GM23338 (cell line): ENCODE data around the gene MAPK8. TPM values are rescaled to one million over a fixed set of nuclear protein-coding genes. Genes with fewer than 3 reads are reported as not detected.

ENCODE experiments used
- ATAC-seq: fragments of 200-7000 bp; cut with Tn5 transposase; 3 replicates; pipeline ENCODE4 v1.9.1; 2020
- DNase-seq: peaks from one replicate; pipeline ENCODE4 v3.0.0-alpha.2; 2015; ENCODE audit warnings: low spot score
- H2AFZ ChIP-seq: fragments of 200-600 bp; sonication (generic); 2 replicates; pipeline ENCODE4 v1.8.0; 2016; ENCODE audit warnings: antibody characterized with exemption, mild to moderate bottlenecking, moderate library complexity
- H3F3A ChIP-seq: fragments of 200-600 bp; sonication (generic); replicated peaks from 2 replicates; pipeline ENCODE4 v1.8.0; 2017; ENCODE audit warnings: antibody characterized with exemption, mixed run types, low read depth
- H3K27ac ChIP-seq: fragments of 200-600 bp; sonication (generic); 2 replicates; pipeline ENCODE4 v1.6.1; 2016; ENCODE audit warnings: low read depth
- H3K27me3 ChIP-seq: fragments of 200-600 bp; sonication (generic); 2 replicates; pipeline ENCODE4 v1.8.0; 2016; ENCODE audit warnings: mild to moderate bottlenecking, mixed run types, moderate library complexity; ENCODE audit not compliant: insufficient read depth
- H3K36me3 ChIP-seq: fragments of 200-600 bp; sonication (generic); 2 replicates; pipeline ENCODE4 v1.8.0; 2016; ENCODE audit warnings: mild to moderate bottlenecking; ENCODE audit not compliant: insufficient read depth
- H3K4me1 ChIP-seq: fragments of 200-600 bp; sonication (generic); 2 replicates; pipeline ENCODE4 v1.8.0; 2016; ENCODE audit warnings: mild to moderate bottlenecking, moderate library complexity; ENCODE audit not compliant: insufficient read depth
- H3K4me2 ChIP-seq: fragments of 200-600 bp; sonication (generic); 2 replicates; pipeline ENCODE4 v1.7.1; 2017; ENCODE audit warnings: mixed run types
- H3K4me3 ChIP-seq: fragments of 200-600 bp; sonication (generic); 2 replicates; pipeline ENCODE4 v1.6.1; 2016; ENCODE audit warnings: mixed run types
- H3K79me2 ChIP-seq: fragments of 200-600 bp; sonication (generic); replicated peaks from 2 replicates; pipeline ENCODE4 v1.8.0; 2017; ENCODE audit warnings: mild to moderate bottlenecking; ENCODE audit not compliant: insufficient read depth
- H3K9me2 ChIP-seq: fragments of 200-600 bp; sonication (generic); 2 replicates; pipeline ENCODE4 v1.8.0; 2017; ENCODE audit not compliant: insufficient read depth
- H4K20me1 ChIP-seq: fragments of 200-600 bp; sonication (generic); replicated peaks from 2 replicates; pipeline ENCODE4 v1.8.0; 2017; ENCODE audit warnings: mild to moderate bottlenecking; ENCODE audit not compliant: insufficient read depth
- H3K27ac Mint-ChIP-seq: 2 replicates; pipeline ENCODE4 v1.8.0; 2020; ENCODE audit warnings: inconsistent platforms, mild to moderate bottlenecking, moderate library complexity, mixed read lengths
- H3K27me3 Mint-ChIP-seq: 3 replicates; pipeline ENCODE4 v1.8.0; 2022; ENCODE audit warnings: low read depth, mild to moderate bottlenecking, moderate library complexity, mixed read lengths, inconsistent platforms; ENCODE audit not compliant: insufficient read depth, poor library complexity
- H3K36me3 Mint-ChIP-seq: 3 replicates; pipeline ENCODE4 v1.8.0; 2021; ENCODE audit warnings: low read depth, mild to moderate bottlenecking, inconsistent platforms, moderate library complexity, mixed read lengths
- H3K4me1 Mint-ChIP-seq: 3 replicates; pipeline ENCODE4 v1.8.0; 2020; ENCODE audit warnings: mild to moderate bottlenecking, inconsistent platforms, mixed read lengths
- H3K4me3 Mint-ChIP-seq: 3 replicates; pipeline ENCODE4 v1.8.0; 2021; ENCODE audit warnings: moderate library complexity, mild to moderate bottlenecking, inconsistent platforms, mixed read lengths
- H3K9me3 Mint-ChIP-seq: 3 replicates; pipeline ENCODE4 v1.8.0; 2020; ENCODE audit warnings: moderate library complexity, mild to moderate bottlenecking, inconsistent platforms, mixed read lengths
- CTCF ChIP-seq, 2 experiments: fragments of 200-600 bp in 1 of 2; sonication (generic) in 1 of 2; conservative IDR thresholded peaks; 2 replicates each; pipeline versions ENCODE4 v1.5.1 to v1.6.1; 2016 to 2017; ENCODE audit warnings: antibody characterized with exemption in 2 of 2, low read depth in 2 of 2, mild to moderate bottlenecking in 2 of 2, moderate library complexity in 1 of 2
- ETS1 ChIP-seq: IDR thresholded peaks from 2 replicates; pipeline ENCODE4 v1.6.1; 2016; ENCODE audit warnings: antibody characterized with exemption
- EZH2 ChIP-seq: fragments of 200-600 bp; sonication (generic); IDR thresholded peaks from one replicate; pipeline ENCODE4 v1.8.0; 2017; ENCODE audit warnings: antibody characterized with exemption, mild to moderate bottlenecking, low read depth; ENCODE audit not compliant: unreplicated experiment
- EZH2phosphoT487 ChIP-seq: fragments of 200-600 bp; sonication (generic); IDR thresholded peaks from one replicate; pipeline ENCODE4 v1.8.1; 2018; ENCODE audit warnings: antibody characterized with exemption; ENCODE audit not compliant: unreplicated experiment
- NANOG ChIP-seq: IDR thresholded peaks from 2 replicates; pipeline ENCODE4 v1.6.1; 2016; ENCODE audit warnings: antibody characterized with exemption, borderline replicate concordance
- POLR2AphosphoS5 ChIP-seq: IDR thresholded peaks from 2 replicates; pipeline ENCODE4 v1.6.1; 2016; ENCODE audit warnings: antibody characterized with exemption, low read depth
- REST ChIP-seq: IDR thresholded peaks from one replicate; pipeline ENCODE4 v1.6.1; 2018; ENCODE audit warnings: antibody characterized with exemption; ENCODE audit not compliant: unreplicated experiment
- STAT1 ChIP-seq: IDR thresholded peaks from one replicate; pipeline ENCODE4 v1.6.1; 2016; ENCODE audit warnings: antibody characterized with exemption; ENCODE audit not compliant: unreplicated experiment
- ZNF114 ChIP-seq: fragments of 250-450 bp; sonication (Bioruptor Pico); IDR thresholded peaks from 2 replicates; pipeline ENCODE4 v1.5.0; 2020; ENCODE audit warnings: mild to moderate bottlenecking, moderate library complexity
- polyA plus RNA-seq: library from polyadenylated mRNA; unstranded; fragments of >200 nt; fragmentation: Nextera tagmentation; extraction: Ambion mirVana; gene quantifications from 2 replicates; pipeline ENCODE4 v1.2.1, GENCODE V29; 2016
- total RNA-seq: library from RNA; depleted of rRNA; stranded (reverse); fragments of >200 nt; shearing (Covaris generic); gene quantifications from 2 replicates; pipeline ENCODE4 v1.2.3, GENCODE V29; 2014
- TF ChIP-seq, protein P1 (sequence below): fragments of 250-450 bp; sonication (Bioruptor Pico); IDR thresholded peaks from 2 replicates; pipeline ENCODE4 v1.5.0; 2020; ENCODE audit warnings: mild to moderate bottlenecking, moderate library complexity

Gene MAPK8
- total and polyA plus RNA-seq, 2 experiments from 2014 or later = 52.4 to 73.6 TPM

GRCh38 chr10:48450233-48450740 lies 143.8 kb downstream of the MAPK8 start:
- no peak for TF ChIP-seq CTCF (conservative IDR thresholded peaks at IDR 0.05; ENCODE audit: low read depth in 2 of 2)
- no peak for TF ChIP-seq ZNF114 (CRISPR knock-in tag)
- TF ChIP-seq STAT1 = no peak
- TF ChIP-seq EZH2 = no peak
- no peak for TF ChIP-seq NANOG
- TF ChIP-seq POLR2AphosphoS5 = no peak
- TF ChIP-seq, protein P1, sequence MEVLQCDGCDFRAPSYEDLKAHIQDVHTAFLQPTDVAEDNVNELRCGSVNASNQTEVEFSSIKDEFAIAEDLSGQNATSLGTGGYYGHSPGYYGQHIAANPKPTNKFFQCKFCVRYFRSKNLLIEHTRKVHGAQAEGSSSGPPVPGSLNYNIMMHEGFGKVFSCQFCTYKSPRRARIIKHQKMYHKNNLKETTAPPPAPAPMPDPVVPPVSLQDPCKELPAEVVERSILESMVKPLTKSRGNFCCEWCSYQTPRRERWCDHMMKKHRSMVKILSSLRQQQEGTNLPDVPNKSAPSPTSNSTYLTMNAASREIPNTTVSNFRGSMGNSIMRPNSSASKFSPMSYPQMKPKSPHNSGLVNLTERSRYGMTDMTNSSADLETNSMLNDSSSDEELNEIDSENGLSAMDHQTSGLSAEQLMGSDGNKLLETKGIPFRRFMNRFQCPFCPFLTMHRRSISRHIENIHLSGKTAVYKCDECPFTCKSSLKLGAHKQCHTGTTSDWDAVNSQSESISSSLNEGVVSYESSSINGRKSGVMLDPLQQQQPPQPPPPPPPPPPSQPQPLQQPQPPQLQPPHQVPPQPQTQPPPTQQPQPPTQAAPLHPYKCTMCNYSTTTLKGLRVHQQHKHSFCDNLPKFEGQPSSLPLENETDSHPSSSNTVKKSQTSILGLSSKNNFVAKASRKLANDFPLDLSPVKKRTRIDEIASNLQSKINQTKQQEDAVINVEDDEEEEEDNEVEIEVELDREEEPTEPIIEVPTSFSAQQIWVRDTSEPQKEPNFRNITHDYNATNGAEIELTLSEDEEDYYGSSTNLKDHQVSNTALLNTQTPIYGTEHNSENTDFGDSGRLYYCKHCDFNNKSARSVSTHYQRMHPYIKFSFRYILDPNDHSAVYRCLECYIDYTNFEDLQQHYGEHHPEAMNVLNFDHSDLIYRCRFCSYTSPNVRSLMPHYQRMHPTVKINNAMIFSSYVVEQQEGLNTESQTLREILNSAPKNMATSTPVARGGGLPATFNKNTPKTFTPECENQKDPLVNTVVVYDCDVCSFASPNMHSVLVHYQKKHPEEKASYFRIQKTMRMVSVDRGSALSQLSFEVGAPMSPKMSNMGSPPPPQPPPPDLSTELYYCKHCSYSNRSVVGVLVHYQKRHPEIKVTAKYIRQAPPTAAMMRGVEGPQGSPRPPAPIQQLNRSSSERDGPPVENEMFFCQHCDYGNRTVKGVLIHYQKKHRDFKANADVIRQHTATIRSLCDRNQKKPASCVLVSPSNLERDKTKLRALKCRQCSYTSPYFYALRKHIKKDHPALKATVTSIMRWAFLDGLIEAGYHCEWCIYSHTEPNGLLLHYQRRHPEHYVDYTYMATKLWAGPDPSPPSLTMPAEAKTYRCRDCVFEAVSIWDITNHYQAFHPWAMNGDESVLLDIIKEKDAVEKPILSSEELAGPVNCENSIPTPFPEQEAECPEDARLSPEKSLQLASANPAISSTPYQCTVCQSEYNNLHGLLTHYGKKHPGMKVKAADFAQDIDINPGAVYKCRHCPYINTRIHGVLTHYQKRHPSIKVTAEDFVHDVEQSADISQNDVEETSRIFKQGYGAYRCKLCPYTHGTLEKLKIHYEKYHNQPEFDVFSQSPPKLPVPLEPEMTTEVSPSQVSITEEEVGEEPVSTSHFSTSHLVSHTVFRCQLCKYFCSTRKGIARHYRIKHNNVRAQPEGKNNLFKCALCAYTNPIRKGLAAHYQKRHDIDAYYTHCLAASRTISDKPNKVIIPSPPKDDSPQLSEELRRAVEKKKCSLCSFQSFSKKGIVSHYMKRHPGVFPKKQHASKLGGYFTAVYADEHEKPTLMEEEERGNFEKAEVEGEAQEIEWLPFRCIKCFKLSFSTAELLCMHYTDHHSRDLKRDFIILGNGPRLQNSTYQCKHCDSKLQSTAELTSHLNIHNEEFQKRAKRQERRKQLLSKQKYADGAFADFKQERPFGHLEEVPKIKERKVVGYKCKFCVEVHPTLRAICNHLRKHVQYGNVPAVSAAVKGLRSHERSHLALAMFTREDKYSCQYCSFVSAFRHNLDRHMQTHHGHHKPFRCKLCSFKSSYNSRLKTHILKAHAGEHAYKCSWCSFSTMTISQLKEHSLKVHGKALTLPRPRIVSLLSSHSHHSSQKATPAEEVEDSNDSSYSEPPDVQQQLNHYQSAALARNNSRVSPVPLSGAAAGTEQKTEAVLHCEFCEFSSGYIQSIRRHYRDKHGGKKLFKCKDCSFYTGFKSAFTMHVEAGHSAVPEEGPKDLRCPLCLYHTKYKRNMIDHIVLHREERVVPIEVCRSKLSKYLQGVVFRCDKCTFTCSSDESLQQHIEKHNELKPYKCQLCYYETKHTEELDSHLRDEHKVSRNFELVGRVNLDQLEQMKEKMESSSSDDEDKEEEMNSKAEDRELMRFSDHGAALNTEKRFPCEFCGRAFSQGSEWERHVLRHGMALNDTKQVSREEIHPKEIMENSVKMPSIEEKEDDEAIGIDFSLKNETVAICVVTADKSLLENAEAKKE (CRISPR knock-in tag) = no peak
- TF ChIP-seq REST = no peak
- TF ChIP-seq ETS1 = no peak
- no peak for TF ChIP-seq EZH2phosphoT487
- peaks cover 11% of the 10 kb centered on the region for H3K4me1 Mint-ChIP-seq
- H3K27ac Mint-ChIP-seq = no peak overlapping the region
- H3K36me3 Mint-ChIP-seq = peaks cover 7% of the 10 kb centered on the region; the same call in 2 of the 3 replicates
- no peak overlapping the region for H3K4me2 ChIP-seq
- no peak overlapping the region for H3K27ac ChIP-seq
- no peaks in the 10 kb centered on the region for H3K27me3 ChIP-seq
- H3K4me1 ChIP-seq = no peaks in the 10 kb centered on the region
- H3K36me3 ChIP-seq = no peaks in the 10 kb centered on the region
- no peaks in the 10 kb centered on the region for H3K9me2 ChIP-seq
- H3K4me3 ChIP-seq = no peak overlapping the region
- H3K79me2 ChIP-seq = no peaks in the 10 kb centered on the region
- no peak for ATAC-seq
- H3K27me3 Mint-ChIP-seq = peaks cover 11% of the 10 kb centered on the region
- no peaks in the 10 kb centered on the region for H3F3A ChIP-seq
- H2AFZ ChIP-seq = no peak overlapping the region
- DNase-seq = no peak
- no peaks in the 10 kb centered on the region for H4K20me1 ChIP-seq
- H3K4me3 Mint-ChIP-seq = no peak overlapping the region
- no peaks in the 10 kb centered on the region for H3K9me3 Mint-ChIP-seq
